ENCODE data around the gene DEDD.

The DEDD gene

GRCh38 chr1:161091796-161092507, 40.5 kb downstream of the DEDD start:
- DNase-seq (no peak), ATAC-seq (ENCODE audit: insufficient read depth, low read depth) (no peak)
- Histone ChIP-seq H3K4me1 (ENCODE audit: insufficient read depth, low read length) (peaks cover under 1% of the 10 kb centered on the region; the same call in 1 of the 2 replicates), H3K4me3 (ENCODE audit: low read depth in 1 of 2, low read length in 2 of 2) (no peak overlapping the region), H2AFZ (ENCODE audit: low read depth, low read length) (no peak overlapping the region), H3K27ac (ENCODE audit: low read length) (no peak overlapping the region), H3K9ac (ENCODE audit: low read depth, low read length) (no peak overlapping the region), H3K9me3 (ENCODE audit: insufficient read depth, low read length, severe bottlenecking) (no peaks in the 10 kb centered on the region), H3K79me2 (ENCODE audit: insufficient read depth, low read length) (no peaks in the 10 kb centered on the region), H4K20me1 (ENCODE audit: insufficient read depth, low read length) (no peaks in the 10 kb centered on the region), H3K36me3 (ENCODE audit: insufficient read depth, low read length) (no peaks in the 10 kb centered on the region), H3K4me2 (ENCODE audit: insufficient read depth, low read length) (no peak overlapping the region), H3K27me3 (ENCODE audit: insufficient read depth, low read length, poor library complexity) (no peaks in the 10 kb centered on the region)
- TF ChIP-seq, protein P1, sequence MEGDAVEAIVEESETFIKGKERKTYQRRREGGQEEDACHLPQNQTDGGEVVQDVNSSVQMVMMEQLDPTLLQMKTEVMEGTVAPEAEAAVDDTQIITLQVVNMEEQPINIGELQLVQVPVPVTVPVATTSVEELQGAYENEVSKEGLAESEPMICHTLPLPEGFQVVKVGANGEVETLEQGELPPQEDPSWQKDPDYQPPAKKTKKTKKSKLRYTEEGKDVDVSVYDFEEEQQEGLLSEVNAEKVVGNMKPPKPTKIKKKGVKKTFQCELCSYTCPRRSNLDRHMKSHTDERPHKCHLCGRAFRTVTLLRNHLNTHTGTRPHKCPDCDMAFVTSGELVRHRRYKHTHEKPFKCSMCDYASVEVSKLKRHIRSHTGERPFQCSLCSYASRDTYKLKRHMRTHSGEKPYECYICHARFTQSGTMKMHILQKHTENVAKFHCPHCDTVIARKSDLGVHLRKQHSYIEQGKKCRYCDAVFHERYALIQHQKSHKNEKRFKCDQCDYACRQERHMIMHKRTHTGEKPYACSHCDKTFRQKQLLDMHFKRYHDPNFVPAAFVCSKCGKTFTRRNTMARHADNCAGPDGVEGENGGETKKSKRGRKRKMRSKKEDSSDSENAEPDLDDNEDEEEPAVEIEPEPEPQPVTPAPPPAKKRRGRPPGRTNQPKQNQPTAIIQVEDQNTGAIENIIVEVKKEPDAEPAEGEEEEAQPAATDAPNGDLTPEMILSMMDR (IDR thresholded peaks at IDR 0.05; ENCODE audit: borderline replicate concordance, extremely low read depth, low read length, poor library complexity, severe bottlenecking) = no peak
- TF ChIP-seq EZH2 (IDR thresholded peaks at IDR 0.05; ENCODE audit: borderline replicate concordance, low read depth, low read length, severe bottlenecking) = no peak

DNA sequence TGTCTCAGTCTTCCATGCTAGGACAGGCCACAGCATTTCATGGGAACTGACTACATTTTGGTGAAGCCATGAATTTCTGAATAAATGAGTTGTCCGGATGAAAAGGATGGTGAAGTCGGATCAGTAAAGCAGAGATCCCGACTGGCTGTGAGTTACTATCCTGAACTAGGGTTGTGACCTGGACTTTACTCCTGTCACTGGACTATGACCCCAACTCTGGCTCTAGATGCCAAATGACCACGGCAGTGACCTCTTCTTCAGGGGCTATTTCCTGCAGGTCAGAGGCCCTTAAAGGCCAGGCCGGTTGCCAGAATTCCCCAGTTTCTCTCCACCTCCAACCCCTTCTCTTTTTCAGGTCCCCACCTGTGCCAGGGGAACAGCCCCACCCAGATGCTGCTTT, 41.4 kb downstream of the DEDD start:
- H3K4me3 ChIP-seq (ENCODE audit: low read depth in 1 of 2, low read length in 2 of 2) = no peak overlapping the region
- no peak for DNase-seq

DNA sequence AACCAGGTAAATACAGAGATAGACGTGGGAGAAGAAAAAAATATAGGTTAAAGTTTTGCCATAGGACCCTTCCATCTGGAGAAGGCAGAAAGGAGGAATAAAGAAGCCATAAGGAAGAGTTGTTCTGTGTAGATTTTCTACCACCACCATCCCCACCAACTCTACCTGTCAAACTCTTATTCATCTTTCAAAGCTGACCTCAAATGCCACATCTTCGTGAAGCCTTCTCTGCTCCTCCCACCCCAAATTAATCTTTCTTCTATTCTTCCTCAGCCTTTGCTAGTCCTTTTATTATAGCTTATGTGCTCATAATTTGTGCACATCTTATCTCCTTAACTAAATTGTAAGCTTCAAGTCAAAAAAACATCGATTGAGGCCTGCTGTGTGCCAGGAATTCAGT, 41.9 kb downstream of the DEDD start:
- no peaks in the 10 kb centered on the region for H3K4me1 ChIP-seq (ENCODE audit: insufficient read depth, low read length)
- ATAC-seq (ENCODE audit: insufficient read depth, low read depth) = no peak
- TF ChIP-seq EZH2 (IDR thresholded peaks at IDR 0.05; ENCODE audit: borderline replicate concordance, low read depth, low read length, severe bottlenecking) = no peak
- TF ChIP-seq, protein P1 (IDR thresholded peaks at IDR 0.05; ENCODE audit: borderline replicate concordance, extremely low read depth, low read length, poor library complexity, severe bottlenecking) = no peak

More for the DNA sequence above, 41.4 kb downstream of the DEDD start:
- TF ChIP-seq, protein P1 (IDR thresholded peaks at IDR 0.05; ENCODE audit: borderline replicate concordance, extremely low read depth, low read length, poor library complexity, severe bottlenecking) = no peak
- TF ChIP-seq EZH2 (IDR thresholded peaks at IDR 0.05; ENCODE audit: borderline replicate concordance, low read depth, low read length, severe bottlenecking) = no peak
- H3K36me3 ChIP-seq (ENCODE audit: insufficient read depth, low read length) = no peaks in the 10 kb centered on the region
- no peaks in the 10 kb centered on the region for H4K20me1 ChIP-seq (ENCODE audit: insufficient read depth, low read length)
- no peaks in the 10 kb centered on the region for H3K9me3 ChIP-seq (ENCODE audit: insufficient read depth, low read length, severe bottlenecking)
- H3K79me2 ChIP-seq (ENCODE audit: insufficient read depth, low read length) = no peaks in the 10 kb centered on the region
- no peak for ATAC-seq (ENCODE audit: insufficient read depth, low read depth)
- no peak overlapping the region for H3K27ac ChIP-seq (ENCODE audit: low read length)
- H2AFZ ChIP-seq (ENCODE audit: low read depth, low read length) = no peak overlapping the region
- no peaks in the 10 kb centered on the region for H3K4me1 ChIP-seq (ENCODE audit: insufficient read depth, low read length)
- H3K27me3 ChIP-seq (ENCODE audit: insufficient read depth, low read length, poor library complexity) = no peaks in the 10 kb centered on the region
- H3K9ac ChIP-seq (ENCODE audit: low read depth, low read length) = no peak overlapping the region
- H3K4me2 ChIP-seq (ENCODE audit: insufficient read depth, low read length) = no peak overlapping the region

More for the DNA sequence above, 41.9 kb downstream of the DEDD start:
- no peaks in the 10 kb centered on the region for H4K20me1 ChIP-seq (ENCODE audit: insufficient read depth, low read length)
- no peak overlapping the region for H2AFZ ChIP-seq (ENCODE audit: low read depth, low read length)
- H3K79me2 ChIP-seq (ENCODE audit: insufficient read depth, low read length) = no peaks in the 10 kb centered on the region
- no peak overlapping the region for H3K4me3 ChIP-seq (ENCODE audit: low read depth in 1 of 2, low read length in 2 of 2)
- DNase-seq = no peak
- H3K9me3 ChIP-seq (ENCODE audit: insufficient read depth, low read length, severe bottlenecking) = no peaks in the 10 kb centered on the region
- H3K27me3 ChIP-seq (ENCODE audit: insufficient read depth, low read length, poor library complexity) = no peaks in the 10 kb centered on the region
- H3K4me2 ChIP-seq (ENCODE audit: insufficient read depth, low read length) = no peak overlapping the region
- H3K27ac ChIP-seq (ENCODE audit: low read length) = no peak overlapping the region
- no peaks in the 10 kb centered on the region for H3K36me3 ChIP-seq (ENCODE audit: insufficient read depth, low read length)
- H3K9ac ChIP-seq (ENCODE audit: low read depth, low read length) = no peak overlapping the region
